ENCODE results near the gene C22orf31.

C22orf31 gene

GRCh38 chr22:29106839-29107238 lies 45.2 kb upstream of the C22orf31 start:
- no peak overlapping the region for H2AK5ac ChIP-seq (ENCODE audit: low read depth, low read length)
- H2BK120ac ChIP-seq (ENCODE audit: low read depth, low read length) = no peak overlapping the region
- DNase-seq (ENCODE audit: low spot score) = no peak
- no CpG with 5 or more reads among the region's 4 CpGs for WGBS, 2 donors (ENCODE audit: extremely low coverage in 2 of 2, insufficient read length in 2 of 2, insufficient replicate concordance in 1 of 2)
- H3K4ac ChIP-seq (ENCODE audit: low read length) = no peak overlapping the region
- H2BK5ac ChIP-seq (ENCODE audit: low read length) = no peak overlapping the region
- H4K8ac ChIP-seq (ENCODE audit: low read depth, low read length) = no peak overlapping the region
- H3K23ac ChIP-seq (ENCODE audit: low read depth, low read length, poor library complexity) = no peak overlapping the region
- peaks cover 0 to 12% of the 10 kb centered on the region in 2 donors for H3K36me3 ChIP-seq (replicated peaks in 1 of 2; ENCODE audit: control insufficient read depth in 2 of 2, insufficient read depth in 2 of 2, low read length in 2 of 2)
- H3K79me1 ChIP-seq (ENCODE audit: low read depth, low read length) = no peaks in the 10 kb centered on the region
- H2BK12ac ChIP-seq (ENCODE audit: low read length) = no peak overlapping the region
- H3K9me3 ChIP-seq (replicated peaks in 1 of 2; ENCODE audit: control insufficient read depth in 2 of 2, insufficient read depth in 1 of 2, low read depth in 1 of 2, low read length in 2 of 2) = no peaks in the 10 kb centered on the region
- H4K91ac ChIP-seq (ENCODE audit: low read depth, low read length, poor library complexity) = no peak overlapping the region
- H3K4me2 ChIP-seq (ENCODE audit: insufficient read depth, low read length, poor library complexity, severe bottlenecking) = no peak overlapping the region
- H3K27me3 ChIP-seq (ENCODE audit: control insufficient read depth in 3 of 3, insufficient read depth in 3 of 3, low read depth in 1 of 3, low read length in 3 of 3) = no peaks in the 10 kb centered on the region
- peaks cover 13 to 22% of the 10 kb centered on the region in 2 donors for H3K4me1 ChIP-seq (ENCODE audit: control insufficient read depth in 2 of 2, insufficient read depth in 1 of 2, low read depth in 1 of 2, low read length in 2 of 2)
- no peak overlapping the region for H3K9ac ChIP-seq (ENCODE audit: low read depth, low read length, poor library complexity)
- no peak overlapping the region for H3K14ac ChIP-seq (ENCODE audit: low read length)
- no peak overlapping the region for H3K27ac ChIP-seq (replicated peaks; ENCODE audit: low read length)
- H3K4me3 ChIP-seq (ENCODE audit: low read length in 2 of 2) = no peak overlapping the region
- H2AFZ ChIP-seq (ENCODE audit: low read length) = no peak overlapping the region
- H2BK15ac ChIP-seq (ENCODE audit: low read length) = no peak overlapping the region
- H3K18ac ChIP-seq (ENCODE audit: low read length) = no peak overlapping the region

GRCh38 chr22:29105468-29105867 lies 43.8 kb upstream of the C22orf31 start:
- H4K91ac ChIP-seq (ENCODE audit: low read depth, low read length, poor library complexity) = no peak overlapping the region
- peaks cover 13 to 22% of the 10 kb centered on the region in 2 donors for H3K4me1 ChIP-seq (ENCODE audit: control insufficient read depth in 2 of 2, insufficient read depth in 1 of 2, low read depth in 1 of 2, low read length in 2 of 2)
- H3K79me1 ChIP-seq (ENCODE audit: low read depth, low read length) = no peaks in the 10 kb centered on the region
- peaks cover 0 to 23% of the 10 kb centered on the region in 2 donors for H3K36me3 ChIP-seq (replicated peaks in 1 of 2; ENCODE audit: control insufficient read depth in 2 of 2, insufficient read depth in 2 of 2, low read length in 2 of 2)
- H3K4ac ChIP-seq (ENCODE audit: low read length) = no peak overlapping the region
- H3K23ac ChIP-seq (ENCODE audit: low read depth, low read length, poor library complexity) = no peak overlapping the region
- H2BK12ac ChIP-seq (ENCODE audit: low read length) = no peak overlapping the region
- H2BK120ac ChIP-seq (ENCODE audit: low read depth, low read length) = no peak overlapping the region
- no peak overlapping the region for H3K9ac ChIP-seq (ENCODE audit: low read depth, low read length, poor library complexity)
- H2AK5ac ChIP-seq (ENCODE audit: low read depth, low read length) = no peak overlapping the region
- H3K27me3 ChIP-seq (ENCODE audit: control insufficient read depth in 3 of 3, insufficient read depth in 3 of 3, low read depth in 1 of 3, low read length in 3 of 3) = no peaks in the 10 kb centered on the region
- no peak overlapping the region for H3K27ac ChIP-seq (replicated peaks; ENCODE audit: low read length)
- H3K4me3 ChIP-seq (ENCODE audit: low read length in 2 of 2) = no peak overlapping the region
- H2BK5ac ChIP-seq (ENCODE audit: low read length) = no peak overlapping the region
- no CpG with 5 or more reads among the region's 2 CpGs for WGBS, 2 donors (ENCODE audit: extremely low coverage in 2 of 2, insufficient read length in 2 of 2, insufficient replicate concordance in 1 of 2)
- no peak overlapping the region for H4K8ac ChIP-seq (ENCODE audit: low read depth, low read length)
- H2AFZ ChIP-seq (ENCODE audit: low read length) = no peak overlapping the region
- no peaks in the 10 kb centered on the region for H3K9me3 ChIP-seq (replicated peaks in 1 of 2; ENCODE audit: control insufficient read depth in 2 of 2, insufficient read depth in 1 of 2, low read depth in 1 of 2, low read length in 2 of 2)
- H3K18ac ChIP-seq (ENCODE audit: low read length) = no peak overlapping the region
- no peak overlapping the region for H3K4me2 ChIP-seq (ENCODE audit: insufficient read depth, low read length, poor library complexity, severe bottlenecking)
- no peak overlapping the region for H3K14ac ChIP-seq (ENCODE audit: low read length)
- no peak for DNase-seq (ENCODE audit: low spot score)
- no peak overlapping the region for H2BK15ac ChIP-seq (ENCODE audit: low read length)

GRCh38 chr22:29103121-29103520 lies 41.5 kb upstream of the C22orf31 start:
- Histone ChIP-seq H3K4me2 (ENCODE audit: insufficient read depth, low read length, poor library complexity, severe bottlenecking) (no peak overlapping the region), H3K4me3 (ENCODE audit: low read length in 2 of 2) (no peak overlapping the region), H3K23ac (ENCODE audit: low read depth, low read length, poor library complexity) (no peak overlapping the region), H3K4me1 (ENCODE audit: control insufficient read depth in 2 of 2, insufficient read depth in 1 of 2, low read depth in 1 of 2, low read length in 2 of 2) (peaks cover 13 to 22% of the 10 kb centered on the region in 2 donors), H3K36me3 (replicated peaks in 1 of 2; ENCODE audit: control insufficient read depth in 2 of 2, insufficient read depth in 2 of 2, low read length in 2 of 2) (peaks cover 0 to 32% of the 10 kb centered on the region in 2 donors), H2AK5ac (ENCODE audit: low read depth, low read length) (no peak overlapping the region), H2BK120ac (ENCODE audit: low read depth, low read length) (no peak overlapping the region), H4K8ac (ENCODE audit: low read depth, low read length) (no peak overlapping the region), H2BK12ac (ENCODE audit: low read length) (no peak overlapping the region), H2BK15ac (ENCODE audit: low read length) (no peak overlapping the region), H3K18ac (ENCODE audit: low read length) (no peak overlapping the region), H3K27ac (replicated peaks; ENCODE audit: low read length) (no peak overlapping the region), H3K27me3 (ENCODE audit: control insufficient read depth in 3 of 3, insufficient read depth in 3 of 3, low read depth in 1 of 3, low read length in 3 of 3) (no peaks in the 10 kb centered on the region), H3K9ac (ENCODE audit: low read depth, low read length, poor library complexity) (no peak overlapping the region), H3K79me1 (ENCODE audit: low read depth, low read length) (no peaks in the 10 kb centered on the region), H3K9me3 (replicated peaks in 1 of 2; ENCODE audit: control insufficient read depth in 2 of 2, insufficient read depth in 1 of 2, low read depth in 1 of 2, low read length in 2 of 2) (no peaks in the 10 kb centered on the region), H2BK5ac (ENCODE audit: low read length) (no peak overlapping the region), H4K91ac (ENCODE audit: low read depth, low read length, poor library complexity) (no peak overlapping the region), H2AFZ (ENCODE audit: low read length) (no peak overlapping the region), H3K4ac (ENCODE audit: low read length) (no peak overlapping the region), H3K14ac (ENCODE audit: low read length) (no peak overlapping the region)
- WGBS, 2 donors (ENCODE audit: extremely low coverage in 2 of 2, insufficient read length in 2 of 2, insufficient replicate concordance in 1 of 2) = no CpG with 5 or more reads among the region's 1 CpG
- peak; percentile 30 for DNase-seq (ENCODE audit: low spot score)

GRCh38 chr22:29102300-29102699 lies 40.7 kb upstream of the C22orf31 start:
- Histone ChIP-seq H2BK12ac (ENCODE audit: low read length) (no peak overlapping the region), H3K4me1 (ENCODE audit: control insufficient read depth in 2 of 2, insufficient read depth in 1 of 2, low read depth in 1 of 2, low read length in 2 of 2) (peaks cover 14 to 26% of the 10 kb centered on the region in 2 donors), H3K9ac (ENCODE audit: low read depth, low read length, poor library complexity) (no peak overlapping the region), H2AFZ (ENCODE audit: low read length) (no peak overlapping the region), H3K4me2 (ENCODE audit: insufficient read depth, low read length, poor library complexity, severe bottlenecking) (no peak overlapping the region), H3K27ac (replicated peaks; ENCODE audit: low read length) (no peak overlapping the region), H2AK5ac (ENCODE audit: low read depth, low read length) (no peak overlapping the region), H3K18ac (ENCODE audit: low read length) (no peak overlapping the region), H3K9me3 (replicated peaks in 1 of 2; ENCODE audit: control insufficient read depth in 2 of 2, insufficient read depth in 1 of 2, low read depth in 1 of 2, low read length in 2 of 2) (no peaks in the 10 kb centered on the region), H2BK5ac (ENCODE audit: low read length) (no peak overlapping the region), H2BK15ac (ENCODE audit: low read length) (no peak overlapping the region), H2BK120ac (ENCODE audit: low read depth, low read length) (no peak overlapping the region), H3K4ac (ENCODE audit: low read length) (no peak overlapping the region), H3K23ac (ENCODE audit: low read depth, low read length, poor library complexity) (no peak overlapping the region), H3K4me3 (ENCODE audit: low read length in 2 of 2) (no peak overlapping the region), H4K8ac (ENCODE audit: low read depth, low read length) (no peak overlapping the region), H3K36me3 (replicated peaks in 1 of 2; ENCODE audit: control insufficient read depth in 2 of 2, insufficient read depth in 2 of 2, low read length in 2 of 2) (peaks cover 0 to 31% of the 10 kb centered on the region in 2 donors), H4K91ac (ENCODE audit: low read depth, low read length, poor library complexity) (no peak overlapping the region), H3K27me3 (ENCODE audit: control insufficient read depth in 3 of 3, insufficient read depth in 3 of 3, low read depth in 1 of 3, low read length in 3 of 3) (no peaks in the 10 kb centered on the region), H3K14ac (ENCODE audit: low read length) (no peak overlapping the region), H3K79me1 (ENCODE audit: low read depth, low read length) (no peaks in the 10 kb centered on the region)
- no CpG with 5 or more reads among the region's 2 CpGs for WGBS, 2 donors (ENCODE audit: extremely low coverage in 2 of 2, insufficient read length in 2 of 2, insufficient replicate concordance in 1 of 2)
- no peak for DNase-seq (ENCODE audit: low spot score)

Measured in neuronal stem cell (in vitro differentiated cells).